Measurements from ENCODE around the gene FIBP.

The FIBP gene
- total RNA-seq: 39.0 to 42.6 reads per million in 2 donors

- DNase-seq: peak; percentile 93
Observed at GRCh38 chr11:65888163-65888814, at the start of gene FIBP. TSS of gene FIBP (minus strand) at chr11:65888471. CDS start at chr11:65888418, 53 bp downstream.

GRCh38 chr11:65937766-65938165 is 49.5 kb upstream of the FIBP start:
- DNase-seq: no peak

DNA sequence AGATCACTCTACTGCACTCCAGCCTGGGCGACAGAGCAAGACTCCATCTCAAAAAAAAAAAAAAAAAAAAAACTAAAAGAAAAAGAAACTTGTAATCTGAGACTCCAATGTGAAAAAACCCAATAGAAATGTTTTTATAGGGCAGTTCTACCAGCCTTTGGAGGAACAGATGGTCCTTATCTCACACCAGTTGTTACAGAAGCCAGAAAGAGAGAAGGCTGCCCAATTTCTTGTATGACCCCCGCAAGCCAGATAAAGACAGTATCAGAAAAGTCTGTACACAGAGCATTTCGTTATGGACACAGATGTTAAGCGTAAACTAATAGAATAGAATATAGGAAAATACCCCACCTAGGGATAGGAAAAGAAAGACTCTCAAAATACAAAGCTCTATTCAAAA is 45.7 kb upstream of the FIBP start:
- no peak for DNase-seq

DNA sequence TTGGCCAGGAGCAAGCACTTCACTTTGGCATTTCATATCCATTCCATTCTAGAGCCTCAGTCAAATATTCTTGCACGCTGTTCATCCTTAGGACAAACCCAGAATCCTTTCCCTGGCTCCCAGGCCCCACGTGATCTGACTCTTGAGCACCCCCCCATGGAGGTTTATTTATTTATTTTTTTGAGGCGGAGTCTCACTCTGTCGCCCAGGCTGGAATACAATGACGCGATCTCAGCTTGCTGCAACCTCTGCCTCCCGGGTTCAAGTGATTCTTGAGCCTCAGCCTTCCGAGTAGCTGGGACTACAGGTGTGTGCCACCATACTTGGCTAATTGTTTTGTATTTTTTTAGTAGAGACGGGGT is 44.3 kb upstream of the FIBP start:
- no peak for DNase-seq

GRCh38 chr11:65931773-65932557 is 43.7 kb upstream of the FIBP start:
- DNase-seq: no peak

DNA sequence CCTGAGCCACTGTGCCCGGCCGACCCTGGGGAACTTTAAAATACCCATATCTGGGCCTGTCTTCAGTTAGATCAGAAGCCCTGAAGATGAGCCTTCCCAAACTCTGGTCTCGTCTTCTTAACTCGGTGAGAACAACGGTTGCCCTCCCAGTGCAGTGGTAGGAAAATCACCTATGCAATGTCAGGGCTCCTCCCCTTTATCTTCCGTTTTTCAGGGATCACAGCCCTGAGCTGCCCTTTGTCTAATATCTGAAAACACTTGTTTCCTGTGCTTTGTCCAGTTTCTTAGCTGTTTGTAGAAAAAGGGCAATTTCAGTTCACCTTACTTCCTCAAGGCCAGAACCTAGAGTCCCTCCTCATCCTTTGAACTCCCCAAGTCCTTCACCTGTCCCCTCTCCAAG is 40.4 kb upstream of the FIBP start:
- no peak for DNase-seq

- no peak for DNase-seq
Observed at GRCh38 chr11:65927904-65928397, 39.7 kb upstream of the FIBP start.

GRCh38 chr11:65925397-65925796 is 37.1 kb upstream of the FIBP start:
- no peak for DNase-seq

- DNase-seq: no peak
Observed at GRCh38 chr11:65922565-65922964, 34.3 kb upstream of the FIBP start.

- DNase-seq: no peak
Observed at GRCh38 chr11:65921876-65922275, 33.6 kb upstream of the FIBP start.

- DNase-seq: no peak
Observed at GRCh38 chr11:65921033-65921555, 32.8 kb upstream of the FIBP start.

GRCh38 chr11:65920372-65920802 is 32.1 kb upstream of the FIBP start:
- DNase-seq: no peak

DNA sequence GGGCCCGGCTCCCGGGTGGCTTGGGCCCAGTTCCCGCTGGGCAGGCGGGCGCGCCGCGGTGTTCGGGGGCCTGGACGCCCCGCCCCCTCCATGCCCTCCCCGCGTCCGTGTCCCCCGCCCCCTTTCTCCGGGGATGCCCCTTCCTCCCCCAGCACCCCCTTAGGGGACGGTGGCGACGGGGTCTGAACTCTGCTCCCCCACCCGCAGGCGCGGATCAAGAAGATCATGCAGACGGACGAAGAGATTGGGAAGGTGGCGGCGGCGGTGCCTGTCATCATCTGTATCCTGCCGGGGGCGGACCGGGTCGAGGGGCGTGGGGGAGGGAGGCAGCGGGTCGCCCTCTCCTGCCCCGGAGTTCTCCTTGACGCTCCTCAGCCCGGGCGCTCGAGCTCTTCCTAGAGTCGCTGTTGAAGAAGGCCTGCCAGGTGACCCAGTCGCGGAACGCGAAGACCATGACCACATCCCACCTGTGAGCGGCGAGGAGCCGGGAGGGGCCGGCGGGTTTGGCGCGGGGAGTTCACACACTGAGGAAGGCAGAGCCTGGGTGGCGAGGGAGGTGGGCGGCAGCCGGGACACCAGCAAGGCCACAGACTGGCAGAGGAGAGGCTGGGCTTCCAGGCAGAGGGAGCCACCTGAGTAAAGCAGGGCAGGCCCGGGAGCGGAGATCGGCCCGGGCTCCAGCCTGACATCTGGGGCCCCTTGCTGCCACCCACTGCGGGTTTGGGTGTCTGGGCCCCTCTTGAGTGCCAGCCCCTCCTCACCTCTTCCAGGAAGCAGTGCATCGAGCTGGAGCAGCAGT is 31.5 kb upstream of the FIBP start:
- peak; percentile 66 for DNase-seq

GRCh38 chr11:65919141-65919572 is 30.9 kb upstream of the FIBP start, which contains the start of gene DRAP1:
TSS of gene DRAP1 (plus strand) at chr11:65919426. CDS start at chr11:65919502, 76 bp downstream.
- DNase-seq: peak; percentile 100

DNA sequence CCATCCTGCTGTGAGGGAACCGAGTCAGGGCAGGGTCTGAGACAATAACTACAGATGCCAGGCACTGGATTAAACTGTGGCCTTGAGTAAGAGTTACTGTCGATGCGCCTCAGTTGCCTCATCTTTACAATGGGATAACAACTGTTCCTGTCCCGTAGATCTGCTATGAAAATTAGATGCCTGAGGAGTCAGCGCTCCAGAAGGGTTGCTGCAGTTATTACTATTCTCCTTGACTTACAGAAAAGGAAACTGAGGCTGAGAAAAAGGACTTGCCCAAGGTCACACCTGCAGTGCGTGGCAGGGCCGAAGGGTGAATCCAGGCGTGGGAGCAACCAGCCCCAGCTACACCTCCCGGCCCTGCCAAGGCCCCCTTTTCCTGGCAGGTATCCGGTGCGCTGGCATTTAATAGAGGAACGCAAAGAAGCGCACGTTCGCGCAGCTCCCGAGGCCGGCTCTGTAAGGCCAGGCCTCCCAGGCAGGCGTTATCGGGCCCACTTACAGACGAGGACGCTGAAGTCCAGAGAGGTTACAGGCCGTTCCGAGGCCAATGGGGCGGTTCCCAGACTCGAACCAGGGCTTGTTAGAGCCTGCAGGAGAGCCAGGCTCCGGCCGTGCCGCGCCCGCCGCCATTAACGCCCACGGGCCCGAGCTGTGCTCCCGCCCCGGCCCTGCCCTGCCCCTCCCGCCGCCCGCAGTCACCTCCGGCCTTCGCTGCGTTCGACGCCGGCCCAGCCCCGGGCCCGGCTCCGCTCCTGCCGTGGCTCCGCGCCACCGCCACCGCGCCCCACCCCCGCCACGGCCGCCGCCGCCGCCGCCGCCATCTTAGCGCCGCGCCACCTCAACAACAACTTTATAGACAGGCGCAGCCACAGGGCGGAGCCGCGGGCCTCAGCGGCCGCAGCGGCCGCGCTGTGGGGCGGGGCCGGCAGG is 30.2 kb upstream of the FIBP start, which contains the start of gene C11orf68:
Gene C11orf68 (minus strand): TSS at position 852 of the 930 bp plus-strand sequence. CDS start 31 bp downstream, at position 821.
- no peak for DNase-seq

DNA sequence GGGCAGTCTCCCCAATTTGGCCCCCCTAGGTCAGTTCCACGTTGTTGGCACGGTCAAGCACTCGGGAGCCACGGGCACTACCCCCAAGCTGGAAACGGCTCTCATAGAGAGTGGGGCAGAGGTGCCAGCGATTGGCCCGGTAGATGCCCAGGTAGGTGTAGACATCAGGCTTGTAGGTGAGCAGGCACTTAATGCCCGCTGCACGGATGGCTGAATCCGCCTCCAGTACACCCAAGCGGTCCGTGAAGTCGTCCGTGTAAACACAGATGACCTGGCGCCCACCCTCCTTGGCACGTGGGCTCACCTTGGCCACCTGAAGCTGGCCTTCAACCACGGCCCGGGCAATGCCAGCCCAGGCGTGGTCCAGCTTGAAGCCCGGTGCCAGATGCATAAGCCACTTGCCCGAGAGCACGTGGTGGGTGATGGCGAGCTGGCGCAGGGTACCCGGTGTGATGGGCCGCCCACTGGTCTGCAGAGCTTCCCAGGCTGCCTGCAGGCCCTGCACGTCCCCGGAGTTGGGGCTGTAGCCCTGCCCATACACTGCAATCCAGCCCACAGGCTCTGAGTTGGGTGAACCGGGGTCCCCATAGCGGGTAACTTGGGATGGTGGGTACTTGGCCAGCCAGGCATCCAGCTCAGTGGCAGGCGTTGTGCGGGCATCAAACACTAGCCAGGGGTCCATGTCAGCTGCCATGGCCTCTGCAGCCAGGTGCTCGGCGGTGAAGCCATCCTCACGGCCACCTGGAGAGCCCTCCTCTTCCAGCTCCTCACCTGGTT is 29.4 kb upstream of the FIBP start:
- DNase-seq: no peak

DNA sequence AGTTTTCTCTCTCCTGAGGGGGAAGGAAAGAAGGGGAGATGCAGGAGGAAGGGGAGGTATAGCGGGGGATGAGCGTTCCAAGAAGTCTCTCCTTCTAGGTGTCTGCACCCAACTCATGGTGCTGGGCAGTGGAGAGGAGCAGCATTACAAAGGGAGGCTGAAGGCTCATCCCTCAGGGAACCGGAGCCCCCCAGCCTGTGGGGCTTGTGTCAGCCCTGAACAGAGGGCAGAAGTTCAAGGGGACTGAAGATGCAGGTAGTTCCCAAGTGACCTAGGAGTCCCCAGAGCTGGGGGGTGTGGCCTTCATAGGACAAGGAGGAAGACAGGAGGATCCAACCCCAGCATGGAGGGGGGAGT is 28.8 kb upstream of the FIBP start:
- DNase-seq: no peak

DNA sequence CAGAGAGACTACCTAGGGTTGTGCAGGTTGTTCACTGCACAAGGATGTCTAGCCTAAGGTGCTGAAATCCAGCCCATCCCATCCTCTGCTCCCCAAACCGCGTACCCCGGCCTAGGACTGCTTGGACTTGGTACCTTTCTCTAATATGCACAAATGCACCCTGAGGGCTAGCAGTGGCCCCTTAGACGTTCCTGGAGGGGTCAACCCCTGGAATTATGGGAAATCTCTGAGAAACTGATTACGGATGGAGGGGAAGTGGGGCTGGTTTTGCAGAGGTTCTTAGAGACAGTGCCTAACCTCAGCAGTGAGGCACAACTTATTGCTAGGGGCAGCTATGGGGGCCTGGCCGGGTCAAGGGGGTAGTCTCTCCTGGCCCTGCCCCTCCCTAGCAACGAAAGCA is 28.1 kb upstream of the FIBP start:
- DNase-seq: no peak

DNA sequence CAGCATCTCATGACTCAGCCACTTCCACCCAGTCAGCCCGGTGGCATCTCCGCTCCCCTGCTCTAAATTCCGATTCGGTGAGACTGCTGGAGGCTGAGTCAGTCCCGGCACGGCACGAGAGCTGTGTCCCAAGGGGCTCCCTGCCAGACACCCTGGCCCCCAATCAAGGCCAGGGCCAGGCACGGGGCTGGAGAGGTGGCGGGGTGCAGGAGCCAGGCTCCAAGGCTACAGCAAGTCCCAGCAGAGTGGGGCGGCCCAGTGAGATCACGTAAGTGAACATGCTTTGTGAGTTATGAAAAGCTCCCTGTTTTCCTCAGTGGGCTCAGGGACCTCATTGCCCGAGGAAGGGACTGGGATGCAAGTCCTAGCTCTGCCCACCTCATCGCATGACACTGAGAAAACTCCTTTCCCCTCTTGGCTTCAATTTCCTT is 27.6 kb upstream of the FIBP start:
- DNase-seq: no peak

DNA sequence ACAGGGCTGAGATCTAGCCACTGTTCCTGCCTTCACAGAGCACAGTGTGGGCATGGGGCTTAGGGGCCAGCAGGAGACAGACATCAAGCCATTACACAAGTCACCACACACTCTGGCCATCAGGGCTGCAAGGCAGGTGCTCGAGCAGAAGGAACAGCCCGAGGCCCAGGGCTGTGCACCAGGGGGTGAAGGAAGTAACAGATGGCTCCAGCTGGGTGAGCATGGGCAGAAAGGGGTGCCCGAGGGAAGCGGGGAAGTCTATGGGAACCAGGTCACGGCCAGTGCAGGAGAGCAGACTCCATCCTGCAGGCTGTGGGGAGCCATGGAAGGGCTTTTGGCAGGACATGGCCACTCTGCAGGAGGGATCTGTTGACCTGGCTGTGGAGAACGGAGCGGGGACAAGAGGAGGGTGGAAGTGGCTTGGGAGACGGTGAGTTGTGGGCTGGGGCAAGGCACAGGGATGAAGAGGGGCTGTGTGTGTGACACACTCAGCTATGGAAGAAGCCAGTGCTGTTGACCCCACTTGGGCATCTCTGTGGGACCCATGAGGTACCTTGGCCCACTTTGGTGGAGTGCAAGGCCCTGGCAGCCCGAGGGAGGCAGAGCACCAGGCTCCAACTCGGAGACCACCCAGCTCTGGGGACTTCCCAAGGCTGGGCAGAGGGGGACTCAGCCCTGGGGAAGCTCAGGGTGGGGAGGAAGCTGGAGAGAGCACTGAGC is 27.0 kb upstream of the FIBP start:
- DNase-seq: no peak

Measured in activated gamma-delta T cell (primary cell).